Measurements from ENCODE around the gene EARS2.
A peak's percentile ranks its signal among the peaks of the same experiment; 100 is the strongest.
"Not testable (repeated sequence)": the region's sequence is repeated elsewhere in the genome, so short reads cannot be mapped to it uniquely, and the experiment has no call there.

Gene EARS2

DNA sequence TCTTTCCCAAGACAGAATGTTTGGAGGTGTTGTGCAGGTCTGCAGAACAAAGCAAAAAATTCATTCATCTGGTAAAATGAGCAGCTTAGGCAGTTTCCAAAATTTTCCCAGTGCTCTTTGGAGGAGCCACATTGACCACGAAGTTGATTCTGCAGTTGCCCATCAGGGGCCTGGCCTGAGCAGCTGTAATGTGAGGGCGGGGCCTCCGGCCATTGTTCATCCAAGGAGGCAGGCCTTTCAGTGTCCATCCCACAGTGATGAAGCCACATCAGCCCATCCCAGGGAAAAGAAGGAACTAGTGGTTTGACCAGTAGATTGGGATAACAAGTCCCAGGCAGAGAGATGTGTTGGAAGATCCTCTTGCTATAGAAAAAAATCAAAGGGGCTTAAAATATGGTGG lies 10.5 kb upstream of the EARS2 start:
- DNase-seq (ENCODE audit: low spot score): no peak

- DNase-seq (ENCODE audit: low spot score): no peak
Observed at GRCh38 chr16:23566724-23567123, 9.6 kb upstream of the EARS2 start.

- DNase-seq (ENCODE audit: low spot score): no peak
Observed at GRCh38 chr16:23564575-23565363, 7.6 kb upstream of the EARS2 start.

- DNase-seq (ENCODE audit: low spot score): no peak
Observed at GRCh38 chr16:23563186-23563585, 6.0 kb upstream of the EARS2 start.

DNA sequence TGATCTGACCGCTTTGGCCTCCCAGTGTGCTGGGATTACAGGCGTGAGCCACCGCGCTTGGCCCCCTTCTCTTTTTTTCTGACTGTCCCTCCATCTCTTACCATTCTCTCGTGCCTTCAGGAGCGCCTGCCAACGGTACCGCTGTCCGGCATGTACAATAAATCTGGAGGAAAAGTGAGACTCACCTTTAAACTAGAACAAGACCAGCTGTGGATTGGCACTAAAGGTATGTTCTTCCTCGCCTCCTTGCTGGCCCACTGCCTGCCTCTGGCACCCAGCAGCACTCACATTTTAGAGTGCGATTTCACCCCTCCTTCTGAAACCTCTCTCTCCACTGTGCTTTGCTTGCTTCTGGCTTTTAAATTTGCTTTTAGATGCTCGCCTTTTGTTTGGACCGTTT lies 5.4 kb upstream of the EARS2 start:
- DNase-seq (ENCODE audit: low spot score): no peak

DNA sequence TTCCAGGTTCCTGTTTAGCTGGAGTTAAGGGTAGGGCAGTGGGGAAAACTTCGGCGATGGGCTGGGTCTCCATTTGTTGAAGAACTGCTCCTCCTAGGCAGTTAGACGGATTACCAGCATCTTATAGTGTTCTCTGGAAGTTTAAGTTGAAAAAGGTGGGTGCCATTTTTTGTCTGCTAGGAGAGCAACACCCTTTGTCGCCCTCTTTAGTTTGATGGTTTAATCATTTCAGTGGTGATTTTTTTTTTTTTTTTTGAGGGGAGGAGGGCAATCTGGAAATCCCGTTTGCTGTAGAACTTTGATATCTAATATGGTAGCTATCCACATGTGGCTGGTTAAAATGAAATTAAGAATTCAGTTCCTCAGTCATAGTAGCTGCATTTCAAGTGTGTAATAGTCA lies 4.4 kb upstream of the EARS2 start:
- no peak for DNase-seq (ENCODE audit: low spot score)

GRCh38 chr16:23557779-23558702 lies 891 bp upstream of the EARS2 start:
- peak; percentile 22 for DNase-seq (ENCODE audit: low spot score)

DNA sequence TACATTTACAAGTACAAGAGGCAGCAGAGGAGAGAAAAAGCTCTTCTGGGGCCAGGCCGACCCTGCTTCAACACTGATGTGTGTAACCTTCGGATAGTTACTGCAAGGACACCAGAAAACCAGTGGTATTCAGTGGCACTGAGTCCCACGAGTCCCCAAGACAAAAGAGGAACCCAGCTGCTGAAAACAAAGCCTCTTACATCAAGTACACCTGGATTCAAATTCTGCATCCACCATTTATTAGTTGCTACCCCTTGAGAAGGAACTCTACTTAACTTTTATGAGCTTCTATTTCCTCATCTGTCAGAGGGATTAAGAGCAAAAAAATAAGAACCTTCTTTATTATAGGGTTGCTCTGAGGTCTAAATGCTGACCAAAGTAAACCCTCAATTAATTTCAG lies 2.6 kb downstream of the EARS2 start:
- no peak for DNase-seq (ENCODE audit: low spot score)

DNA sequence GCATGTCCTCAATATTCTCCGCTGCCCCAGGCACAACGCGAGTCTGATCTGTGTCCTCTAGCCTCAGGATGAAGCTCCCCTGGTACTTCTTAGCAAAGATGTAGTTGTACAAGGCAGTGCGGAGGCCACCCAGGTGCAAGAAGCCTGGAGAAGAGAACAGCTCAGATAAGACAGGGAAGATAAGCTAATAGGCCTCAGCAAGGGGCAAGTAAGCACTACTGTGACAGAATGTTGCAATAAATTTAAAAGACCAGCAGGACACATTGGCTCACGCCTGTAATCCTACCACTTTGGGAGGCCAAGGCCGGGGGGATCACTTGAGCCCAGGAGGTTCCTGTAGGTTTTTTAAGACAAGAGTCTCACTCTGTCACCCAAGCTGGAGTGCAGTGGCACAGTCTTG lies 5.0 kb downstream of the EARS2 start:
- DNase-seq (ENCODE audit: low spot score): no peak

GRCh38 chr16:23549938-23550337 lies 7.2 kb downstream of the EARS2 start:
- DNase-seq (ENCODE audit: low spot score): no peak

GRCh38 chr16:23544436-23544835 lies 12.7 kb downstream of the EARS2 start:
- DNase-seq (ENCODE audit: low spot score): no peak

DNA sequence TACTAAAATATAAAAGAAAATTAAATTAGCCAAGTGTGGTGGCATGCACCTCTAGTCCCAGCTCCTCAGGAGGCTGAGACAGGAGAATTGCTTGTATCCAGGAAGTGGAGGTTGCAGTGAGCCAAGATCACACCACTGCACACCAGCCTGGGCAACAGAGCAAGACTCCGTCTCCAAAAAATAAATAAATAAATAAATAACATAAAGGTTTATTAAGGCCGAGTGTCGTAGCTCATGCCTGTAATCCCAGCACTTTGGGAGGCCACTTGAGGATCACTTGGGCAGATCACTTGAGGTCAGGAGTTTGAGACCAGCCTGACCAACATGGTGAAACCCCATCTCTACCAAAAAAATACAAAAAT lies 16.4 kb downstream of the EARS2 start:
- DNase-seq (ENCODE audit: low spot score): not testable (repeated sequence)

DNA sequence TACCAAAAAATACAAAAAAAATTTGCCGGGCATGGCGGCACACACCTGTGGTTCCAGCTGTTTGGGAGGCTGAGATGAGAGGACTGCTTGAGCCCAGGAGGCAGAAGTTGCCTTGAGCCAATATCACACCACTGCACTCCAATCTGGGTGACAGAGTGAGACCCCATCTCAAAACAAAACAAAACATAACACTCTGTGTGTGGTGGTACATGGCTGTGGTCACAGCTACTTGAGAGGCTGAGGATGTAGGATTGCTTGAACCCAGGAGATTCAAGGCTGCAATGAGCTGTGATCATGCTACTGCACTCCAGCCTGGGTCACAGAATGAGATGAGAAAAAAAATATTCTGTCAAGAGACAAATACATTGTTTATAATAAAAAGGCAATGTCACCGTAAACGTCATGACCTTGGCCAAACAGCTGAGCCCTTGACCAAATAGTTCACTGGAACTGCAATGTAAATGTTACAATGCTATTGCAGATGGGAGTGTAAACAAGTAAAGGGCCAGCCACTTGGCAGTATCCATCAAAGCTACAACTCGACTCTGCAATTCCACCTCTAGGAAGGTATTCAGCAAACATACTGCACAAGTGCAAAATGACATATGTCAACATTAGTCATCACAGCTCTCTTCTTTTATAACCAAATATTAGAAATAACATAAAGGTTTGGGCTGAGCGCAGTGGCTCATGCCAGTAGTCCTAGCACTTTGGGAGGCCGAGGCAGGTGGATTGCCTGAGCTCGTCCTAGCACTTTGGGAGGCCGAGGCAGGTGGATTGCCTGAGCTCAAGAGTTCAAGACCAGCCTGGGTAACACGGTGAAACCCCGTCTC lies 16.9 kb downstream of the EARS2 start:
- no peak for DNase-seq (ENCODE audit: low spot score)

DNA sequence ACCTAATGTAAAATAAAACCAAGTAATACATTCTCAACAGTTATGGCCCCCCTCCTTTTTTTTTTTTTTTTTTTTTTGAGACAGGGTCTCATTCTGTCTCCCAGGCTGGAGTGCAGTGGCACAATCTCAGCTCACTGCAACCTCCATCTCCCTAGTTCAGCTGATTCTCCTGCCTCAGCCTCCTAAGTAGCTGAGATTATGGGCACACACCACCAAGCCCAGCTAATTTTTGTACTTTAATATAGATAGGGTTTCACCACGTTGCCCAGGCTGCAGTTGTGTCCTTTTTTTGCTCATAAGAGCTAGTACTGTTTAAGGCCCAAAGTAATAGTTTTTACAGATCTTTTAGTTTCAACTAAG lies 18.3 kb downstream of the EARS2 start:
- no peak for DNase-seq (ENCODE audit: low spot score)

GRCh38 chr16:23537390-23537789 lies 19.8 kb downstream of the EARS2 start:
- DNase-seq (ENCODE audit: low spot score): no peak

GRCh38 chr16:23535901-23536300 lies 21.2 kb downstream of the EARS2 start:
- DNase-seq (ENCODE audit: low spot score): no peak

DNA sequence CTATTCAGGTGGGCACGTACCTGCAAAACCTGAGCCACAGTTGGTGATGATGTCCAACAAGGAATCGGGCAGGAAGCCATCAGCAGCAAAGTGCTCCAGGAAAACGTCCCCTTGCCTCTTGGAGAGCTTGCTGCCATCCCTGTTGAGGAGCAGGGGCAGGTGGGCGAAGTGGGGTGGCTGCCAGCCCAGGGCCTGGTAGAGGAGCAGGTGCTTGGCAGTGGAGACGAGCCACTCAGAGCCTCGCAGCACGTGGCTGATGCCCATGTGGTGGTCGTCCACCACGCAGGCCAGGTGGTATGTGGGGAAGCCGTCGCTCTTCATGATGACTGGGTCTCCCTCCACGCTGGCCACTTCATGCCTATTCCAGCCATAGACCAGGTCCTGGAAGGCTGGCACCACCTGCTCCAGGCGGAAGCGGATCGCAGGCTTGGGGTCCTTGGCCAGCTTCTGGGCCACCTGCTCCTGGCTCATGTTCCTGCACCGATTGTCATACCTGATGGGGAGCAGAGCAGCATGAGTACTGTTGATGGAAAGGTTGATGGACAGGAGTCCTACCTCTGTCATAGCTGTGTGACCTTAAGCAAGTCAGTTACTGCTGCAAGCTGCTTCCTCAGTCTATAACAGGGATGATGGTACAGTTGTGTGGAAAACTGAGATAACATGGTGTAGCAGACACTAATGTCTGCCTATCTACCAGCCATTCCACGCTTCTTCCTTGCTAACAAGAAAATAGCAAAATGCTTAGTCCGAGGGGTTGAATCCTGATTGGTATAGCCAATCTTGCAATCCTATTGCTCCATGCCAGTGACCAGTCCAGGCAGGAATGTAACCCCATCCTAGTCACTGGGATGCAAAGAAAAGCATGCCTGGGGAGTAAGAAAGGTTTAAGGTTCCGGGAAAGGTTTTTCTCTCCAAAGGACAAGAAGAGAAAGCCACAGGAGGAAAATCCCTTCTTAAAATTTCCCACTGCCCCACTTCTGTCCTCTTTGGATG lies 22.0 kb downstream of the EARS2 start:
- DNase-seq (ENCODE audit: low spot score): no peak

DNA sequence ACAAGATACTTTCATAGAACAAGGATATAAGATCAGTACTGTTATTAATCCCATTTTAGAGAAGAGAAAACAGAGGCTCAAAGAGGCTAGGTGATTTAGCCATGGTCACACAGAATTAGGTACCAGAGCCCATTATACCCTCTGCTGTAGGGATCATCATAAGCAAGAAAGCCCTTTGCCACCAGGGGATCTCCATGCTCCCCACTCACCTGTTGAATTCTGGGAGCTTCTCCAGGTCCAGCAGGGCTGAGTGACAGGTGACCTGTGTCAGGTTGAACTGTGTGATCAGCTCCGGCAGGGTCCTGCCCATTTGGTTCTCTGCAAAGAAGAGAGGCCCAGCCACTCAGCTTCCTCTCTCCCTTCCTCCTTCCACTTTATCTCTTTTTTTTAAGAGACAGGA lies 24.7 kb downstream of the EARS2 start:
- DNase-seq (ENCODE audit: low spot score): no peak

DNA sequence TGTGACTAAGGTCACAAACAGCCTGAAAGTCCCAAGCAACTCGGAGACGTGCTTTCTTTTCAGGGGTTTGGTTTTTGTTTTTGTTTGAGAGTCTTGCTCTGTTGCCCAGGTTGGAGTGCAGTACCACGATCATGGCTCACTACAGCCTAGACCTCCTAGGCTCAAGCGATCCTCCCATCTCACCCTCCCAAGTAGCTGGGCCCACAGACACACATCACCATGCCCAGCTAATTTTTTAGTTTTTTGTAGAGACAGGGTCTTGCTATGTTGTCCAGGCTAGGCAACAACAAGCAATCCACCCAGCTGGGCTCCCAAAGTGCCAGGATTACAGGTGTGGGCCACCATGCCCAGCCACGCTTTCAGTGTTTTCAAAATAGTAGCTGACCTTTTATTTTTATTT lies 27.1 kb downstream of the EARS2 start:
- DNase-seq (ENCODE audit: low spot score): no peak

DNA sequence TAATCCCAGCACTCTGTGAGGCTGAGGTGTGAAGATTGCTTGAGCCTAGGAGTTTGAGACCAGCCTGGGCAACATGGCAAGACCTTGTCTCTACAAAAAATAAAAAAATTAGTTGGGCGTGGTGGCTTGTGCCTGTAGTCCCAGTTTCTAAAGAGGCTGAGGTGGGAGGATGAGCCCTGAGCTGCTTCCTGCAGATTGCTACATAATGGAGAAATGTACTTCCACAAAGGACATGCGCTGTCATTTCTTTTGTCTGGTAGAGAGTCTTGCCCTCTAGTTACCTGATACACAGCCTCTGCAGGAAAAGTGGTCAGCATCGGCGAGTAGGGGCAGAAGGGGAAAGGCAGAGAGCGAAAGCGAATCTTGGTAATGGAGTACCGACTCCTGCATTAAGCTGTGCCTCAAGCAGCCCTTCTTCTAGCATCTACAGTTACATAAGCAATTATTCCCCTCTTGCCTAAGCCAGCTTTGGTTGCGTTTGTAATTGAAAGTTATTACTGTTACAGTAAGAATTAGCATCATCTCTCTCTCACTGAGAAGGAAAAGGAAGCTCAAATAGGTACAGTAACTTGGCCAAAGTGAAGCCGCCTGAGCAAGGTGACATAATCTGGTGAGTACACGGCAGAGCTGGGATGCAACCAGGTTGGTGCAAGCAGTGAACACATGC lies 28.4 kb downstream of the EARS2 start:
- DNase-seq (ENCODE audit: low spot score): no peak

Measured in hematopoietic multipotent progenitor cell treated with erythropoietin and hydrocortisone succinate and interleukin-3 and kit ligand, for 15 days (in vitro differentiated cells).